GM23338 (cell line): Measurements from ENCODE around the gene SYT14. TPM values are rescaled to one million over a fixed set of nuclear protein-coding genes. Genes with fewer than 3 reads are reported as not detected.
A peak's percentile ranks its signal among the peaks of the same experiment; 100 is the strongest.

Source experiments
- ATAC-seq: fragments of 200-7000 bp; cut with Tn5 transposase; 3 replicates; pipeline ENCODE4 v1.9.1; 2020
- DNase-seq: peaks from one replicate; pipeline ENCODE4 v3.0.0-alpha.2; 2015; ENCODE audit warnings: low spot score
- H2AFZ ChIP-seq: fragments of 200-600 bp; sonication (generic); 2 replicates; pipeline ENCODE4 v1.8.0; 2016; ENCODE audit warnings: antibody characterized with exemption, mild to moderate bottlenecking, moderate library complexity
- H3F3A ChIP-seq: fragments of 200-600 bp; sonication (generic); replicated peaks from 2 replicates; pipeline ENCODE4 v1.8.0; 2017; ENCODE audit warnings: antibody characterized with exemption, mixed run types, low read depth
- H3K27ac ChIP-seq: fragments of 200-600 bp; sonication (generic); 2 replicates; pipeline ENCODE4 v1.6.1; 2016; ENCODE audit warnings: low read depth
- H3K27me3 ChIP-seq: fragments of 200-600 bp; sonication (generic); 2 replicates; pipeline ENCODE4 v1.8.0; 2016; ENCODE audit warnings: mild to moderate bottlenecking, mixed run types, moderate library complexity; ENCODE audit not compliant: insufficient read depth
- H3K36me3 ChIP-seq: fragments of 200-600 bp; sonication (generic); 2 replicates; pipeline ENCODE4 v1.8.0; 2016; ENCODE audit warnings: mild to moderate bottlenecking; ENCODE audit not compliant: insufficient read depth
- H3K4me1 ChIP-seq: fragments of 200-600 bp; sonication (generic); 2 replicates; pipeline ENCODE4 v1.8.0; 2016; ENCODE audit warnings: mild to moderate bottlenecking, moderate library complexity; ENCODE audit not compliant: insufficient read depth
- H3K4me2 ChIP-seq: fragments of 200-600 bp; sonication (generic); 2 replicates; pipeline ENCODE4 v1.7.1; 2017; ENCODE audit warnings: mixed run types
- H3K4me3 ChIP-seq: fragments of 200-600 bp; sonication (generic); 2 replicates; pipeline ENCODE4 v1.6.1; 2016; ENCODE audit warnings: mixed run types
- H3K79me2 ChIP-seq: fragments of 200-600 bp; sonication (generic); replicated peaks from 2 replicates; pipeline ENCODE4 v1.8.0; 2017; ENCODE audit warnings: mild to moderate bottlenecking; ENCODE audit not compliant: insufficient read depth
- H3K9me2 ChIP-seq: fragments of 200-600 bp; sonication (generic); 2 replicates; pipeline ENCODE4 v1.8.0; 2017; ENCODE audit not compliant: insufficient read depth
- H4K20me1 ChIP-seq: fragments of 200-600 bp; sonication (generic); replicated peaks from 2 replicates; pipeline ENCODE4 v1.8.0; 2017; ENCODE audit warnings: mild to moderate bottlenecking; ENCODE audit not compliant: insufficient read depth
- H3K27ac Mint-ChIP-seq: 2 replicates; pipeline ENCODE4 v1.8.0; 2020; ENCODE audit warnings: inconsistent platforms, mild to moderate bottlenecking, moderate library complexity, mixed read lengths
- H3K27me3 Mint-ChIP-seq: 3 replicates; pipeline ENCODE4 v1.8.0; 2022; ENCODE audit warnings: low read depth, mild to moderate bottlenecking, moderate library complexity, mixed read lengths, inconsistent platforms; ENCODE audit not compliant: insufficient read depth, poor library complexity
- H3K36me3 Mint-ChIP-seq: 3 replicates; pipeline ENCODE4 v1.8.0; 2021; ENCODE audit warnings: low read depth, mild to moderate bottlenecking, inconsistent platforms, moderate library complexity, mixed read lengths
- H3K4me1 Mint-ChIP-seq: 3 replicates; pipeline ENCODE4 v1.8.0; 2020; ENCODE audit warnings: mild to moderate bottlenecking, inconsistent platforms, mixed read lengths
- H3K4me3 Mint-ChIP-seq: 3 replicates; pipeline ENCODE4 v1.8.0; 2021; ENCODE audit warnings: moderate library complexity, mild to moderate bottlenecking, inconsistent platforms, mixed read lengths
- H3K9me3 Mint-ChIP-seq: 3 replicates; pipeline ENCODE4 v1.8.0; 2020; ENCODE audit warnings: moderate library complexity, mild to moderate bottlenecking, inconsistent platforms, mixed read lengths
- CTCF ChIP-seq, 2 experiments: fragments of 200-600 bp in 1 of 2; sonication (generic) in 1 of 2; conservative IDR thresholded peaks; 2 replicates each; pipeline versions ENCODE4 v1.5.1 to v1.6.1; 2016 to 2017; ENCODE audit warnings: antibody characterized with exemption in 2 of 2, low read depth in 2 of 2, mild to moderate bottlenecking in 2 of 2, moderate library complexity in 1 of 2
- EZH2 ChIP-seq: fragments of 200-600 bp; sonication (generic); IDR thresholded peaks from one replicate; pipeline ENCODE4 v1.8.0; 2017; ENCODE audit warnings: antibody characterized with exemption, mild to moderate bottlenecking, low read depth; ENCODE audit not compliant: unreplicated experiment
- EZH2phosphoT487 ChIP-seq: fragments of 200-600 bp; sonication (generic); IDR thresholded peaks from one replicate; pipeline ENCODE4 v1.8.1; 2018; ENCODE audit warnings: antibody characterized with exemption; ENCODE audit not compliant: unreplicated experiment
- JUNB ChIP-seq: IDR thresholded peaks from one replicate; pipeline ENCODE4 v1.6.1; 2016; ENCODE audit warnings: antibody characterized with exemption; ENCODE audit not compliant: unreplicated experiment
- NANOG ChIP-seq: IDR thresholded peaks from 2 replicates; pipeline ENCODE4 v1.6.1; 2016; ENCODE audit warnings: antibody characterized with exemption, borderline replicate concordance
- POLR2AphosphoS5 ChIP-seq: IDR thresholded peaks from 2 replicates; pipeline ENCODE4 v1.6.1; 2016; ENCODE audit warnings: antibody characterized with exemption, low read depth
- REST ChIP-seq: IDR thresholded peaks from one replicate; pipeline ENCODE4 v1.6.1; 2018; ENCODE audit warnings: antibody characterized with exemption; ENCODE audit not compliant: unreplicated experiment
- ZNF462 ChIP-seq: fragments of 250-450 bp; sonication (Bioruptor Pico); IDR thresholded peaks from 2 replicates; pipeline ENCODE4 v1.5.0; 2020; ENCODE audit warnings: mild to moderate bottlenecking, moderate library complexity
- polyA plus RNA-seq: library from polyadenylated mRNA; unstranded; fragments of >200 nt; fragmentation: Nextera tagmentation; extraction: Ambion mirVana; gene quantifications from 2 replicates; pipeline ENCODE4 v1.2.1, GENCODE V29; 2016
- total RNA-seq: library from RNA; depleted of rRNA; stranded (reverse); fragments of >200 nt; shearing (Covaris generic); gene quantifications from 2 replicates; pipeline ENCODE4 v1.2.3, GENCODE V29; 2014
- TF ChIP-seq, protein P1 (sequence below): IDR thresholded peaks from 2 replicates; pipeline ENCODE4 v1.6.1; 2016; ENCODE audit warnings: antibody characterized with exemption

The SYT14 gene
- total and polyA plus RNA-seq, 2 experiments from 2014 or later: 5.2 to 22.4 TPM

GRCh38 chr1:210024996-210025395 lies 87.0 kb downstream of the SYT14 start:
- no peaks in the 10 kb centered on the region for H3K4me1 ChIP-seq
- H2AFZ ChIP-seq: no peak overlapping the region
- no peak overlapping the region for H3K27ac Mint-ChIP-seq
- H3K27me3 Mint-ChIP-seq: no peaks in the 10 kb centered on the region
- no peak overlapping the region for H3K4me3 Mint-ChIP-seq
- no peaks in the 10 kb centered on the region; the same call in 1 of the 2 replicates for H3K36me3 ChIP-seq
- H3F3A ChIP-seq: no peaks in the 10 kb centered on the region
- H3K27ac ChIP-seq: no peak overlapping the region
- ATAC-seq: peak; percentile 82
- H3K27me3 ChIP-seq: no peaks in the 10 kb centered on the region
- H3K79me2 ChIP-seq: no peaks in the 10 kb centered on the region
- H3K9me3 Mint-ChIP-seq: no peaks in the 10 kb centered on the region
- peak; percentile 65 for DNase-seq
- no peaks in the 10 kb centered on the region for H4K20me1 ChIP-seq
- no peak overlapping the region for H3K4me3 ChIP-seq
- no peak overlapping the region for H3K4me2 ChIP-seq
- no peaks in the 10 kb centered on the region for H3K4me1 Mint-ChIP-seq
- H3K36me3 Mint-ChIP-seq: peaks cover 2% of the 10 kb centered on the region; the same call in 1 of the 3 replicates
- H3K9me2 ChIP-seq: no peaks in the 10 kb centered on the region
- TF ChIP-seq JUNB (no peak), CTCF (conservative IDR thresholded peaks at IDR 0.05; ENCODE audit: low read depth in 2 of 2) (peak; percentile 68 to 79)

DNA sequence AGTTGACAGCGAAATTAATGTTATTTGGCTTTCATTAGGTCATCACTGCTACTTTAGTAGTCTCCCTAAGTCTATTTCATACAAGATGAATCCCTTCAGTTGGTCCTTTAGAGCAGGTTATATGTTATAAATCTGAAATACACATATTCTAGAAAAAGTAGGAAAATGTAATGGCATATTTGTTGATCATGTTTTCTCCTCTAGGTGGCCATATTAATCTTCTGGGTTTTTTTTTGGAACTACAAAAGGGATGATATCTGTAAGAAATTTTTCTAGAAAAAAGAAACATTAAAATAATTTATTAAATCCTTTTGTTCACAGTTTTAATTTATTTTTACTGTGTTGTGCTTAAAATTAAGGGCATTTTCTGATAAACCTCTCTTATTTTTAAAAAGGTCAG lies 87.9 kb downstream of the SYT14 start:
- Histone ChIP-seq H3K4me1 (no peaks in the 10 kb centered on the region), H3K27ac (no peak overlapping the region), H3K27me3 (no peaks in the 10 kb centered on the region), H3K79me2 (no peaks in the 10 kb centered on the region), H3K4me3 (no peak overlapping the region), H3K4me2 (no peak overlapping the region), H4K20me1 (no peaks in the 10 kb centered on the region), H2AFZ (no peak overlapping the region), H3K36me3 (no peaks in the 10 kb centered on the region; the same call in 1 of the 2 replicates), H3K9me2 (no peaks in the 10 kb centered on the region), H3F3A (no peaks in the 10 kb centered on the region)
- no peak for DNase-seq
- Mint-ChIP-seq H3K9me3 (no peaks in the 10 kb centered on the region), H3K36me3 (peaks cover 9% of the 10 kb centered on the region; the same call in 1 of the 3 replicates), H3K27ac (no peak overlapping the region), H3K4me1 (no peaks in the 10 kb centered on the region), H3K4me3 (no peak overlapping the region), H3K27me3 (no peaks in the 10 kb centered on the region)
- no peak for ATAC-seq
- TF ChIP-seq POLR2AphosphoS5 (no peak), NANOG (no peak), JUNB (no peak), ZNF462 (CRISPR knock-in tag) (no peak), EZH2 (no peak), EZH2phosphoT487 (no peak), REST (no peak)
- TF ChIP-seq, protein P1, sequence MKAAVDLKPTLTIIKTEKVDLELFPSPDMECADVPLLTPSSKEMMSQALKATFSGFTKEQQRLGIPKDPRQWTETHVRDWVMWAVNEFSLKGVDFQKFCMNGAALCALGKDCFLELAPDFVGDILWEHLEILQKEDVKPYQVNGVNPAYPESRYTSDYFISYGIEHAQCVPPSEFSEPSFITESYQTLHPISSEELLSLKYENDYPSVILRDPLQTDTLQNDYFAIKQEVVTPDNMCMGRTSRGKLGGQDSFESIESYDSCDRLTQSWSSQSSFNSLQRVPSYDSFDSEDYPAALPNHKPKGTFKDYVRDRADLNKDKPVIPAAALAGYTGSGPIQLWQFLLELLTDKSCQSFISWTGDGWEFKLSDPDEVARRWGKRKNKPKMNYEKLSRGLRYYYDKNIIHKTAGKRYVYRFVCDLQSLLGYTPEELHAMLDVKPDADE: no peak
